ENCODE data around the gene CD52. TPM values are rescaled to one million over a fixed set of nuclear protein-coding genes. Genes with fewer than 3 reads are reported as not detected.
A peak's percentile ranks its signal among the peaks of the same experiment; 100 is the strongest.

CD52 gene
- total RNA-seq, 1 experiment from 2014 or later, result 1.2 TPM

- ChIA-PET CTCF (interaction anchor here (0.5 to 1.8 kb wide), 7 partner anchors 9 to 132 kb away, joined by 3 to 7 read pairs (median 5); no protein-coding TSS in a partner anchor), POLR2A (ENCODE audit: unreplicated experiment) (interaction anchor here (0.6 to 0.9 kb wide), 2 partner anchors 201 to 580 kb away, joined by 5 to 7 read pairs; no protein-coding TSS in a partner anchor)
- no peaks in the 10 kb centered on the region for H3K36me3 ChIP-seq (ENCODE audit: low read depth)
- no peaks in the 10 kb centered on the region for H3K9me3 ChIP-seq (ENCODE audit: insufficient read depth, low read depth)
- no peak overlapping the region for H2AFZ ChIP-seq
- H3K4me1 ChIP-seq (replicated peaks; ENCODE audit: insufficient read depth), result peaks cover 15% of the 10 kb centered on the region
- peaks cover 9% of the 10 kb centered on the region; the same call in 1 of the 2 replicates for H3K79me2 ChIP-seq (ENCODE audit: low read depth)
- 0 out of 2 replicates have a peak overlapping the region, but pooled peaks have one; percentile 40 for H3K4me2 ChIP-seq
- no peaks in the 10 kb centered on the region for H3K9me2 ChIP-seq (ENCODE audit: insufficient read depth)
- no peaks in the 10 kb centered on the region for H3K27me3 ChIP-seq (ENCODE audit: insufficient read depth, low read depth)
- H3K4me3 ChIP-seq, result no peak overlapping the region
- peak; percentile 65 for TF ChIP-seq CTCF (conservative IDR thresholded peaks at IDR 0.05)
- no peak for TF ChIP-seq EZH2 (IDR thresholded peaks at IDR 0.05; ENCODE audit: low read depth)
- H3F3A ChIP-seq (ENCODE audit: insufficient read depth, low read depth), result peaks cover 4% of the 10 kb centered on the region; the same call in 1 of the 2 replicates
- BruUV-seq (replicated peaks), result TSS peak; percentile 4
- H4K20me1 ChIP-seq (ENCODE audit: insufficient read depth), result 0 out of 2 replicates have a peak, but pooled peaks cover 3% of the 10 kb centered on the region
- peak; percentile 83 to 84 for DNase-seq
- intact Hi-C loops (cut with micrococcal nuclease; ENCODE audit: unreplicated experiment), result no loop called here
- H3K27ac ChIP-seq, result no peak overlapping the region
Measured at GRCh38 chr1:26284597-26285347, 33.0 kb upstream of the CD52 start.

- Histone ChIP-seq H3K9me3 (ENCODE audit: insufficient read depth, low read depth) (no peaks in the 10 kb centered on the region), H3K4me3 (no peak overlapping the region), H3K9me2 (ENCODE audit: insufficient read depth) (no peaks in the 10 kb centered on the region), H3K27ac (no peak overlapping the region), H3K4me1 (replicated peaks; ENCODE audit: insufficient read depth) (peaks cover 14% of the 10 kb centered on the region), H3K4me2 (no peak overlapping the region), H3K36me3 (ENCODE audit: low read depth) (no peaks in the 10 kb centered on the region), H3K79me2 (ENCODE audit: low read depth) (peaks cover 7% of the 10 kb centered on the region; the same call in 1 of the 2 replicates), H4K20me1 (ENCODE audit: insufficient read depth) (0 out of 2 replicates have a peak, but pooled peaks cover 3% of the 10 kb centered on the region), H3K27me3 (ENCODE audit: insufficient read depth, low read depth) (no peaks in the 10 kb centered on the region), H3F3A (ENCODE audit: insufficient read depth, low read depth) (peaks cover 4% of the 10 kb centered on the region; the same call in 1 of the 2 replicates), H2AFZ (no peak overlapping the region)
- TF ChIP-seq CTCF (conservative IDR thresholded peaks at IDR 0.05), result peak; percentile 39
- TF ChIP-seq EZH2 (IDR thresholded peaks at IDR 0.05; ENCODE audit: low read depth), result no peak
- CTCF ChIA-PET, result interaction anchor here (0.5 to 1.8 kb wide), 5 partner anchors 15 to 177 kb away, joined by 5 to 9 read pairs (median 7); no protein-coding TSS in a partner anchor
- DNase-seq, result peak in 1 of 2 experiments; percentile 34
- POLR2A ChIA-PET (ENCODE audit: unreplicated experiment), result no interaction called here
- no TSS peak for BruUV-seq (replicated peaks)
- intact Hi-C loops (cut with micrococcal nuclease; ENCODE audit: unreplicated experiment), result no loop called here
Measured at GRCh38 chr1:26285366-26286063, 32.2 kb upstream of the CD52 start.

- no TSS peak for BruUV-seq (replicated peaks)
- intact Hi-C loops (cut with micrococcal nuclease; ENCODE audit: unreplicated experiment), result no loop called here
Measured at GRCh38 chr1:26286064-26286416, 31.7 kb upstream of the CD52 start.

More at GRCh38 chr1:26286064-26286416, 31.7 kb upstream of the CD52 start:
- TF ChIP-seq CTCF (conservative IDR thresholded peaks at IDR 0.05) (no peak), EZH2 (IDR thresholded peaks at IDR 0.05; ENCODE audit: low read depth) (no peak)
- DNase-seq, result no peak
- H3K27ac ChIP-seq, result no peak overlapping the region
- H3K4me1 ChIP-seq (replicated peaks; ENCODE audit: insufficient read depth), result peaks cover 9% of the 10 kb centered on the region
- H3K36me3 ChIP-seq (ENCODE audit: low read depth), result no peaks in the 10 kb centered on the region
- H3K9me2 ChIP-seq (ENCODE audit: insufficient read depth), result no peaks in the 10 kb centered on the region
- no peak overlapping the region for H3K4me2 ChIP-seq
- H3K27me3 ChIP-seq (ENCODE audit: insufficient read depth, low read depth), result no peaks in the 10 kb centered on the region
- H2AFZ ChIP-seq, result no peak overlapping the region
- H3K9me3 ChIP-seq (ENCODE audit: insufficient read depth, low read depth), result no peaks in the 10 kb centered on the region
- H4K20me1 ChIP-seq (ENCODE audit: insufficient read depth), result 0 out of 2 replicates have a peak, but pooled peaks cover 3% of the 10 kb centered on the region
- no peak overlapping the region for H3K4me3 ChIP-seq
- ChIA-PET POLR2A (ENCODE audit: unreplicated experiment) (no interaction called here), CTCF (interaction anchor here (0.5 to 0.6 kb wide), 2 partner anchors 31 to 176 kb away, joined by 5 to 9 read pairs; no protein-coding TSS in a partner anchor)
- peaks cover 2% of the 10 kb centered on the region; the same call in 1 of the 2 replicates for H3F3A ChIP-seq (ENCODE audit: insufficient read depth, low read depth)
- H3K79me2 ChIP-seq (ENCODE audit: low read depth), result peaks cover 2% of the 10 kb centered on the region; the same call in 1 of the 2 replicates

Measured in PC-9 (cell line).